ENCODE results near the gene DGKH.
"Not testable (repeated sequence)": the region's sequence is repeated elsewhere in the genome, so short reads cannot be mapped to it uniquely, and the experiment has no call there.

The DGKH gene

GRCh38 chr13:42225051-42225450, 176.6 kb downstream of the DGKH start:
- no peak for DNase-seq (ENCODE audit: low read depth)

- not testable (repeated sequence) for DNase-seq (ENCODE audit: low read depth)
Measured at GRCh38 chr13:42226759-42227158, 178.3 kb downstream of the DGKH start.

GRCh38 chr13:42228527-42228926, 180.1 kb downstream of the DGKH start:
- DNase-seq (ENCODE audit: low read depth) = no peak

GRCh38 chr13:42229287-42229686, 180.8 kb downstream of the DGKH start:
- DNase-seq (ENCODE audit: low read depth) = no peak

GRCh38 chr13:42232671-42233070, 184.2 kb downstream of the DGKH start:
- DNase-seq (ENCODE audit: low read depth) = no peak

- DNase-seq (ENCODE audit: low read depth) = no peak
Measured at GRCh38 chr13:42233726-42234125, 185.3 kb downstream of the DGKH start.

GRCh38 chr13:42239161-42239560, 190.7 kb downstream of the DGKH start:
- no peak for DNase-seq (ENCODE audit: low read depth)

GRCh38 chr13:42239644-42240043, 191.2 kb downstream of the DGKH start:
- no peak for DNase-seq (ENCODE audit: low read depth)

- no peak for DNase-seq (ENCODE audit: low read depth)
Measured at GRCh38 chr13:42246541-42246940, 198.1 kb downstream of the DGKH start.

- no peak for DNase-seq (ENCODE audit: low read depth)
Measured at GRCh38 chr13:42247883-42248282, 199.4 kb downstream of the DGKH start.

GRCh38 chr13:42255886-42256285, 207.4 kb downstream of the DGKH start:
- DNase-seq (ENCODE audit: low read depth) = no peak

GRCh38 chr13:42258747-42259146, 210.3 kb downstream of the DGKH start:
- DNase-seq (ENCODE audit: low read depth) = no peak

GRCh38 chr13:42259515-42259914, 211.1 kb downstream of the DGKH start:
- DNase-seq (ENCODE audit: low read depth) = no peak

GRCh38 chr13:42260903-42261654, 212.6 kb downstream of the DGKH start:
- no peak for DNase-seq (ENCODE audit: low read depth)

GRCh38 chr13:42266473-42266872, 218.0 kb downstream of the DGKH start:
- no peak for DNase-seq (ENCODE audit: low read depth)

GRCh38 chr13:42270160-42270856, 221.9 kb downstream of the DGKH start:
- no peak for DNase-seq (ENCODE audit: low read depth)

GRCh38 chr13:42270857-42271215, 222.4 kb downstream of the DGKH start:
- DNase-seq (ENCODE audit: low read depth) = no peak

- peak; percentile 88 for DNase-seq (ENCODE audit: low read depth)
Measured at GRCh38 chr13:42271337-42272114, 223.1 kb downstream of the DGKH start.

- peak; percentile 41 for DNase-seq (ENCODE audit: low read depth)
Measured at GRCh38 chr13:42272115-42272803, 223.8 kb downstream of the DGKH start, which contains the start of gene AKAP11. TSS of gene AKAP11 (plus strand) at chr13:42272152. CDS start at chr13:42286349, 14,197 bp downstream.

- DNase-seq (ENCODE audit: low read depth) = no peak
Measured at GRCh38 chr13:42272804-42273175, 224.3 kb downstream of the DGKH start.

- no peak for DNase-seq (ENCODE audit: low read depth)
Measured at GRCh38 chr13:42274386-42275097, 226.1 kb downstream of the DGKH start.

GRCh38 chr13:42275098-42275471, 226.6 kb downstream of the DGKH start:
- no peak for DNase-seq (ENCODE audit: low read depth)
